AG10803 (cell line): ENCODE results near the gene C20orf204.

Source experiments
- DNase-seq: peaks from one replicate; pipeline ENCODE4 v3.0.0; 2010; ENCODE audit warnings: low read depth
- H3K4me3 ChIP-seq: 2 replicates; pipeline ENCODE4 v1.5.1; 2011; ENCODE audit warnings: mild to moderate bottlenecking, low read length, control low read depth
- CTCF ChIP-seq: conservative IDR thresholded peaks from 2 replicates; pipeline ENCODE4 v1.5.1; 2011; ENCODE audit warnings: mild to moderate bottlenecking, low read length, control low read depth, inconsistent platforms

C20orf204 gene

DNA sequence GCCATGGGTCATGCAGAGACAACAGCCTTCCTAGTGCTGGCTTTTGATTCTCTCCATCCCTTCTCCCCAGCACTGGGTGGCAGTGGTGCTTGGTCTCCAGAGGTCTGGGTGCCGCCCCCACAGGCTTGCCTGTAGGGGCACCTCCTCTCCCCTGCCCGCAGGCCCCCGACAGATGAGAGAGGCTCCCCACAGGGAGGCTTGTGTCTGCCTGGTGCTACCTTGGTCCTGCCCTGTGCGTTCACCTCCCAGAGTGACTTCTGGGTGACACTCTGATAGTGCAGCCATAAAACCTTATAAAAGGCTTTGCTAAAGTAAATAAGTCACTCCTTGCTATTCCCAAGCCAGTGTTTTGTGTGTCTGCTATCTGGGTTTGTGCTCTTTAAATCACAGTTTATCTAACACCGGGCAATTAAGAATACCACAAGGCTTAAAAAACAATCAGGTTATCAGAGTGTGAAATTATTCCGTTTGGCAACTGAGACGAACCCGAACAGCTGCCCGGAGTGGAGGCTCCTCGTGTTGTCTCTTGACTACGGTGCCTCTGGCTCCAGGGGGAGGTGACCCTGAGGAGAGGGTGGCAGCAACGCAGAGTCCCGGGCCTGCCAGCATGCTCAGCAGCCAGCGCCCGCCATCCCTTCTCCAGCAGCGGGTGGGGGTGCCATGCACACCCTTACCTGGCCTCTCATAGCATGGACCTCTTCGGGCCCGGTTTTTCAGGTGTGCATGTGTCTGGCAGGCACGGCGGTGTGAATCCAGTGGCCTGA lies 5.4 kb upstream of the C20orf204 start:
- no peak overlapping the region for H3K4me3 ChIP-seq
- no peak for DNase-seq
- no peak for TF ChIP-seq CTCF

DNA sequence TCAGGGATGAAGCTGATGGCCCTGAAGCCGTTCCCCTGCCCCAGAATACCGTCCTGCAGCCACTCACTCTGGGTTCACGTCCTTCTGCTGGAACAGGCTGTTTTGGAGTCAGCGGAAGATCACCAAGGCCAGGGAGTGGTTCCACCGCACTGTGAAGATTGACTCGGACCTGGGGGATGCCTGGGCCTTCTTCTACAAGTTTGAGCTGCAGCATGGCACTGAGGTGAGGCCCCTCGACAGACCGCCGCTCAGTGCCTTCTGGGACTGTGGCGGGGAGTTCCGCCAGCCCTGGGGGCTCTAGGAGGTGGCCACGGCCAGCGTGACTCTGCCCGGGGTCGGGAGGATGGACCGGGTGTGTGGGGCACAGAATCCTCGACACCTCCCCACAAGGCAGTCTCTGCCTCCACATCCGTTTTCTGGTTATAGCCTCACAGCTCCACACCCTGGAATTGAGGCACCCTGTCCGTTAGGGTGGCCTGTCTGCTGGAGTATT lies 4.1 kb upstream of the C20orf204 start:
- DNase-seq, result no peak
- TF ChIP-seq CTCF, result no peak
- no peak overlapping the region for H3K4me3 ChIP-seq

DNA sequence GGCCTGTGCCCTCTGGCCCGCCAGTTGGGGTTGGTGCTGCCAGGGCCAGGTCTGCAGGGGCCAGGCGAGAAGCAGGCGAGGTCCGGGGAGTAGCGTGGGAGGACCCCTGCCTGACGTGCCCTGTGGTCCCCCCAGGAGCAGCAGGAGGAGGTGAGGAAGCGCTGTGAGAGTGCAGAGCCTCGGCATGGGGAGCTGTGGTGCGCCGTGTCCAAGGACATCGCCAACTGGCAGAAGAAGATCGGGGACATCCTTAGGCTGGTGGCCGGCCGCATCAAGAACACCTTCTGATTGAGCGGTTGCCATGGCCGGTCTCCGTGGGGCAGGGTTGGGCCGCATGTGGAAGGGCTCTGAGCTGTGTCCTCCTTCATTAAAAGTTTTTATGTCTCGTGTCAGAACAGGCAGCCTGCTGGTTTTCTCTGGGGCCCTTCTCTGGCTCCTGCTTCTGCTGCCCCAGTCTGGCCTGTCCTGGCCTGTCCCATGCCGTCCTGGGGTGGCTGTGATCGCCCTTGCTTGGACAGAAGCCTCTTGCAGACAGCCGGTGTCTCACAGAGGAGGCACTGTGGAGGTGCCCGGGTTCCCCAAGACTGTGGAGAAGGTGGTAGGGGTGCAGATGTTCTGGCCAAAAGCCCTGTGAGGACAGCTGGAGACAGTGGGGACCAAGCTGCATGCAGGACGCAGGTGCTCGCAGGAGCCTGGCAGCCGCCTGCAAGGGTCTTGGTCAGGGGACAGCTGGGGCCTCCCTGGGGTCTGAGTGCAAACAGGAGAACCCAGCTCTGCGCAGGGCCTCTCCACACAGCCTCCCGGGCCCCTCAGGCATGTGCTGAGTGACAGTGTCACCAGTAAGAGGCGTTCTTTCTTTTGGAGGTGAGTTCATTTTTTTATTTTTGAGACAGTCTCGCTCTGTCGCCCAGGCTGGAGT lies 3.0 kb upstream of the C20orf204 start:
- DNase-seq, result no peak
- no peak for TF ChIP-seq CTCF
- no peak overlapping the region for H3K4me3 ChIP-seq

GRCh38 chr20:64033981-64034493 lies 1.9 kb upstream of the C20orf204 start:
- DNase-seq, result no peak
- H3K4me3 ChIP-seq, result no peak overlapping the region
- no peak for TF ChIP-seq CTCF

GRCh38 chr20:64035066-64035932 lies 683 bp upstream of the C20orf204 start:
- H3K4me3 ChIP-seq, result no peak overlapping the region
- DNase-seq, result no peak
- no peak for TF ChIP-seq CTCF

- TF ChIP-seq CTCF, result no peak
- no peak overlapping the region for H3K4me3 ChIP-seq
- DNase-seq, result no peak
Observed at GRCh38 chr20:64036346-64037198, 590 bp downstream of the C20orf204 start.
